ENCODE data around the gene DPP6. TPM values are rescaled to one million over a fixed set of nuclear protein-coding genes. Genes with fewer than 3 reads are reported as not detected.
A peak's percentile ranks its signal among the peaks of the same experiment; 100 is the strongest.
"Not testable (repeated sequence)": the region's sequence is repeated elsewhere in the genome, so short reads cannot be mapped to it uniquely, and the experiment has no call there.

The DPP6 gene
- polyA plus RNA-seq (2013, experiment 1 of 2; ENCODE audit: insufficient read length): 0.05 TPM
- 0.06 TPM for polyA plus RNA-seq (2013, experiment 2 of 2; ENCODE audit: insufficient read length)

GRCh38 chr7:154051643-154052529 is at the start of gene DPP6:
DPP6 (plus strand) TSS chr7:154052398.
- not testable (repeated sequence) for DNase-seq

GRCh38 chr7:154009423-154009911 is 42.7 kb upstream of the DPP6 start:
- DNase-seq: not testable (repeated sequence)

DNA sequence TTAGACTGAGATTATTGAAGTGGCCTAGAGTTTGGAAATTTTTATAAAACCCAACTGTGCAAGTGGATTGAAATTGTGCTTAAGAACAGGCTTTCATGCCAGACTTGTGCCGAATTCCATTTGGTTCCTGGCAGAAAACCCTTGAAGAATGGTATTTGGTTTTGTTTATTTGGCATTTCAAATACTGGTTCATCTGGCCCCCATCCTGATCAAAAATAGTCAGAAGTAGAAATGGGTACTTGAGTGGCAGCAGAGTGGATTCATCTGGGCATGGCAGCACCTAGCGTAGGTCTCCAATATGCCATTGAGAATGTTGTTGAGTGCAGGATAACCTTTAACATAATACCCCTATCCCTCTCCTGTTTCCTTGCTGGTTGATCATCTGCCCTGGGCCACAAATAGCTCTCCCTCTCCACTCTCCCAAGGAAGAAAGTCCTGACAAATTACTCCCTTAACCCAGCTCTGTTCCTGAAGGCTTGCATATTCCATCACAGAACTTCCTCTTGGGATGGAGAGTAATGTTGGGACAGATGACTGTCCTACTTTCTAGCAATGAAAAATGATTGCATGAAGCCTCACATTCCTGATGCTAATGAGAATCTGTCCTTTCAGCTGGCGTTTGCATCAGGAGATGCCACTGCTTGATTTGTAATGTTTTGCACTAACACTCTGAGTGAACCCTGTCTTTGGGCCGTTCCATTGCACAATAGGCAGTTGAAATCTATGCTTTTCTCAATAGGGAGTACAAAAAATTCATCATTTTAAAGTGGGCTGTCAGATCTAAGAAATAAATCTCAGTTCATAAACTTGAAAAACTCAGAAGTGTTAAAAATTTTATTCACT is 41.3 kb upstream of the DPP6 start:
- not testable (repeated sequence) for DNase-seq

DNA sequence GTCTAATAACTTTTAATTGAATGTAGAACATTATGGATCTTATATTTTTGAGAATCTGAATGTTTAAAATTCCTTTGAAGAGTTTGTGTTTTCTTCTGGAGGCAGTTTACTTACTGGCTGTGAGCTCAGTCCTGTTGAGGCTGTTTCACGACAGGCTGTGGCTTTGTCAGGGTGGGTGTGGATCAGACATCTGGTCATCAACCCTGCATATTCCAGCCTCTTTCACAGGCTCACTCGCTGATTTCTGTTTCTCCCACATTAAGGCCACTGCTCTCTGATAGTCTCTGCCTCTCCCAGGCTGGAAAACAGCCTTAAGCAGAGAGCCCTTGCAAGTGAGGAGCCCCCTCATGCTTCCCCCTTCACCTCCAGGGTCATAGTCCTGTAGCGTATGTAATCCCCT is 39.4 kb upstream of the DPP6 start:
- not testable (repeated sequence) for DNase-seq

DNA sequence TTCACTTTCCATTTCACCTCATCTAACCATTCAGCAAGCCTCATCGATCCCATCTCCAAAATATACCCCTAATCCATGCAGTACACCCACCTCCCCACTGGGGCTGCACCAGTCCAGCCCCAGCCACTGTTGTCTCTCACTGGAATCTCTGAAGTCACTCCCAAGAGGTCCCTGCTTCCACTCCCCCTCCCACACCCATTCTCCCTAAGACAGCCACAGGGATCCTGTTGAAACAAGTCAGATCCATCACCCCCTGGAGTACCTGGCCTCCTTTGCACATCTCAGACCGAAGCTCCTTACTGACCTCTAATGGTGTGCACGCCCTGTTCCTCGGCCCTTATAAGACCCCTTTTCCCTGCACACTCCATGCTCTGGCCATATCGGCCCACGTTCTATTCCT is 36.6 kb upstream of the DPP6 start:
- DNase-seq: not testable (repeated sequence)

DNA sequence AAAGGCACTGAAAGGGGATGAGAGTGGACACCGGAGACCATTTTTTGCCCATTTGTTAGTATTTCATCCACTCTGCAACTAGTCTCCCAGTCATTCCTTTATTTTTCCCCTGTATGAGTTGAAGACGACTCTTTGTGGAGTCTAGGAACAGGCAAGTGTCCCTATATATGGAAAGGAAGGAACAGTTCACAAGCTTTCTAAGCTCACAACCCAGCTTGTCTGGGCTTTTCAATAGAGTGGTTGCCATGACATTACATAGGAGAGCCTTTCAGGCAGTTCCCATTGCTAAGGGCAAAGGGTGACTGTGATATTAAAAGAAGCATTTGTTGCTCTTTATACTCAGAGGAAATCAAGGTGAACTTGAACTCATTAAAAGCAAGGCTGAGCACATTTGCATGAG is 33.8 kb upstream of the DPP6 start:
- DNase-seq: not testable (repeated sequence)

- not testable (repeated sequence) for DNase-seq
These were observed 24.4 kb upstream of the DPP6 start for GRCh38 chr7:154027805-154028204.

DNA sequence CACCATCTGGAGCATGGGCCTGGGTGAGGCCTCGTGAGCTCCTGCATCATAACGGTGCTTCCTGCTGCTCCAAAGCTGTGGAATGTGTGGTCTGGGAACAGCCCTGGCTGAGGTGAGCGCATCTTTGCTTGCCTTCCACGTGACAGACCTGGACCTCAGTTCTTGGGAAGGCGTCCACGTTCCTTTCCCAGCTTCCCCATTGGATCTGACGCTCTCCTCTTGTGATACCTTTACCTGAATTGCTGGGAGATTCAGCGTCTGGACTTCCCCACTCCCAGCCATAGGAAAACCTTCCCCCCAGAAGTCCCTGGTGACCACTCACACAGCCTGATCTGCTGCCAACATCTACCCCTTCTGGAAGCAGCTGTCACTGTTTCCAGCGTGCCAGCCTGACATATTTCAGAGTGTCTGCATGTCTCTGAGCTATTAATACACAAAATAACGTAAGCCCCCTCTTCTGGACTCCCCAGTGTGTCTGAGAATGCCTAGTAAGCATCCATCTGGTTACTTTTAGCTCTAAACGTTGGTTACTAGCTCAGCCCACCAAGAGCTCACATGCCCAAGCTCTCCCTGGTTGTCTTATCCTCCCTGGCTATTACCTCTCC is 21.6 kb upstream of the DPP6 start:
- DNase-seq: not testable (repeated sequence)

- DNase-seq: not testable (repeated sequence)
These were observed 12.6 kb upstream of the DPP6 start for GRCh38 chr7:154039466-154040165.

- DNase-seq: not testable (repeated sequence)
These were observed 1.8 kb upstream of the DPP6 start for GRCh38 chr7:154050394-154050793.

GRCh38 chr7:154051006-154051642 is 1.1 kb upstream of the DPP6 start:
- not testable (repeated sequence) for DNase-seq

DNA sequence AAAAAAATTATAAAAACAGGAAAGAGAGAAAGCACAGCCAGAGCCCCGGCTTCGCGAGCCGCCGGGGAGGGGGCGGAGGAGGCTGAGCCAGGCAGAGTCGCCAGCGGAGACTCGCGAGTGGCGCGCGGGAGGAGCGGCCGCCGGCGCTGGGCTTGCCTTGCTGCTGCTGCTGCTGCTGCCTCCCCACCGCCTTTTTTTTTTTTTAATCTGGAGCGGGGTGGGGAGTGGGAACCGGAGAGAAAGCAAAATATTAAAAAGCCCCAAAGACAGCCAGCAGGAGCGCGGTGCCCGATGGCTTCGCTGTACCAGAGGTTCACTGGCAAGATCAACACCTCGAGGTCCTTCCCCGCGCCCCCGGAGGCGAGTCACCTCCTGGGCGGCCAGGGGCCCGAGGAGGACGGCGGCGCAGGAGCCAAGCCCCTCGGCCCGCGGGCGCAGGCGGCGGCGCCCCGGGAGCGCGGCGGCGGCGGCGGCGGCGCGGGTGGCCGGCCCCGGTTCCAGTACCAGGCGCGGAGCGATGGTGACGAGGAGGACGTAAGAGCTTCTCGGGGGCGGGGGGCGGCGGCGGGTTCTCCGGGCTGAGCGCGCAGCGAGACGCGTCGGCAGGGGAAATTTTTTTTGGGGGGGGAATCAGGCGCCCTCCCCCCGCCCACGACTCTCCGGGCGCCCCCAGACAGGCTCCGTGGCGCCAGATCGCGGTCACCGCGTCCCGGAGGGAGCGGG is 493 bp downstream of the DPP6 start:
- DNase-seq: not testable (repeated sequence)

DNA sequence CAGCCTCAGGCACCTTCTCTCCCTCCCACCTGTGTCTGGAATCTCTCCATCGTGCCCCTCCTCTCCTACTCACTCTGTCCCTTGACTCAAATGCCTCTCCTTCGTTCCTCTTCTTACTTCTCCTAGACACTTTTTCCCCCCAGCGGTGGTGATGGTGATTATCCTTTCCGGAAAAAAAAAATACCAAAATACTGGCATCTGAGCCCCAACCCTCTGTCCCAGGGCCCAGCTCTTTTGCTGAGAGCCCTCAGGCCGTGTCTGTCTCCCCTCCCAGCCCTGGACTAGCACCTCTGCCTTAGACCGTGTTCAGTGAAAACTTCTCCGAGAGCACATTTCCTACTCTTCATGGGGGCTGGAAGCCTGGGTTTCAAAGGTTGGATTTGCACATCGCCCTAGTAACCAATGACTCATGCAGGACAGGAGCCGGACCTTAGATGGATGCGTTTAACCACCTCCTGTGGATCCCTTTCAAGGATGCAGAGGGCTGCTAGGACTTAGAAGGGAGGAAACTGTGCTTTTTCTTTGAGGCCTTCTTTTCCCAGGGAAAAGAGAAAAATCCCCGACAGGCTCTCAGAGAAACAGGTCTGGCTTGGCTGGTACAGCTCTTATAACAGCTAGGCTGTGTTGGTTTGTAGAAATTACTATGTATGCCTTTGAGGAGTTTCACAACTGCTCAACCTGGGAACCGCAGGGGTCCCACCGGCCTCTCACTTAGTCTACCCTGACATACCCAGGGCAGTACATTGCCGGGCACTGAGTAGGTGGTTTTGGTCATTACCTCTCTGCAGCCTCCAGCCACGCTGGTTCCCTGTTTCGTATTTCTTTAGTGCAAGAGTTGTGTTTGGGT is 1.5 kb downstream of the DPP6 start:
- DNase-seq: not testable (repeated sequence)

DNA sequence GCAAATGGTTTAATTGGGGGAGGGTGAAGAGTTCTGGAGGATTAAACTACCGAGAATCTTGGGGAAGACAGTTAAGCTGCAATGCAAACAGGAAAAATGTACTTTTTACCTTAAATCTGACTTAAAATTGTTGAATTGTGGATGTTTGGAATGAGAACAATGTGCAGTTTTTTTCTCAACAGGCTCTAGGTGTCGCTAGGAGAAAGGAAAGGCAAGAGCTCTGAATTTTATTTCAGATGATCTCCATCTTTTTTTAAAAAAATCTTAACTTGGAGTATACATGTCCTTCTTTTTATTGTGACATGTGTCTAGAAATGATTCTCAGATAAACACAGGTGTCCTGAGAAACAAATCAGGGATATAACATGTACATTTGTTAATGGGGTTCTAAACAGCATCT is 2.5 kb downstream of the DPP6 start:
- not testable (repeated sequence) for DNase-seq

- peak; percentile 16 for DNase-seq
These were observed 3.4 kb downstream of the DPP6 start for GRCh38 chr7:154055491-154056106.

DNA sequence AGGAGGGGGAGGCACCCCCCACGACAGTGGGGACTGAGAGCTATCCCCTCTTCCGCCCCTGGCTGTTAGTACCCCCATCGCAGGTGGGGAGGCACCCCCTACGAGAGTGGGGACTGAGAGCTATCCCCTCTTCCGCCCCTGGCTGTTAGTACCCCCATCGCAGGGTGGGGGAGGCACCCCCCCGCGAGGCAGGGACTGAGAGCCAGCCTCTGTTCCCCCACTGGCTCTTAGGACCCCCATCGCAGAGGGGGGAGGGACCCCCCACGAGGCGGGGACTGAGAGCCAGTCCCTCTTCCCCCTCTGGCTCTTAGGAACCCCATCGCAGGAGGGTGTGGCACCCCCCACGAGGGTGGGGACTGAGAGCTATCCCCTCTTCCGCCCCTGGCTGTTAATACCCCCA is 6.6 kb downstream of the DPP6 start:
- DNase-seq: not testable (repeated sequence)

GRCh38 chr7:154060551-154060950 is 8.4 kb downstream of the DPP6 start:
- not testable (repeated sequence) for DNase-seq

DNA sequence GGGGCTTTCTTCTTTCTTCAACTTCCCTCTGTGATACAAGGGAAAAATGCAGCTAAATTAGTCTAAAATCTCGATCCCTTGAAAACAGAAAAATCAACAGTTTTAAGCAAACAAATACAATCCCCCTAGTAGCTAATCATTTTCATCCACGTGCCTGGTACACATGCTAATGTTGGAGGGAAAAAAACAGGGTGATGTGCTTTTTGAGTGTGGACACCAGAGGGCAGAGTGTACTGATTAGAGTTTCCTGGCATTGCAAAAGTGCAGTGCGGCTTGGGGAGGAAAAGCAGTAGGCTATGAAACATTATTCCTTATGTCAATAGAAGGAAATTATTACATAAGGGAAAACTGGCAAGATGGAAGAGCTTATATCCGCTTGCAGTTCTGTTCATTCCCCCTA is 19.6 kb downstream of the DPP6 start:
- peak; percentile 1 for DNase-seq

Measured in fibroblast of skin of back (primary cell).